Lower leg skin (tissue), 3 donors: ENCODE data around the gene ARHGAP10.

ENCODE experiments used
- POLR2A ChIP-seq, 2 donors: fragments of 450-650 bp; IDR thresholded peaks; one replicate each; pipeline ENCODE4 v1.6.1; 2016 to 2017; ENCODE audit warnings: antibody characterized with exemption in 2 of 2, mild to moderate bottlenecking in 1 of 2, moderate library complexity in 1 of 2
- TF ChIP-seq, protein P1 (sequence below), 3 donors: fragments of 450-650 bp; IDR thresholded peaks; one replicate each; pipeline ENCODE4 v1.5.1; 2016; ENCODE audit warnings: antibody characterized with exemption in 3 of 3, mild to moderate bottlenecking in 3 of 3, moderate library complexity in 2 of 3

DNA sequence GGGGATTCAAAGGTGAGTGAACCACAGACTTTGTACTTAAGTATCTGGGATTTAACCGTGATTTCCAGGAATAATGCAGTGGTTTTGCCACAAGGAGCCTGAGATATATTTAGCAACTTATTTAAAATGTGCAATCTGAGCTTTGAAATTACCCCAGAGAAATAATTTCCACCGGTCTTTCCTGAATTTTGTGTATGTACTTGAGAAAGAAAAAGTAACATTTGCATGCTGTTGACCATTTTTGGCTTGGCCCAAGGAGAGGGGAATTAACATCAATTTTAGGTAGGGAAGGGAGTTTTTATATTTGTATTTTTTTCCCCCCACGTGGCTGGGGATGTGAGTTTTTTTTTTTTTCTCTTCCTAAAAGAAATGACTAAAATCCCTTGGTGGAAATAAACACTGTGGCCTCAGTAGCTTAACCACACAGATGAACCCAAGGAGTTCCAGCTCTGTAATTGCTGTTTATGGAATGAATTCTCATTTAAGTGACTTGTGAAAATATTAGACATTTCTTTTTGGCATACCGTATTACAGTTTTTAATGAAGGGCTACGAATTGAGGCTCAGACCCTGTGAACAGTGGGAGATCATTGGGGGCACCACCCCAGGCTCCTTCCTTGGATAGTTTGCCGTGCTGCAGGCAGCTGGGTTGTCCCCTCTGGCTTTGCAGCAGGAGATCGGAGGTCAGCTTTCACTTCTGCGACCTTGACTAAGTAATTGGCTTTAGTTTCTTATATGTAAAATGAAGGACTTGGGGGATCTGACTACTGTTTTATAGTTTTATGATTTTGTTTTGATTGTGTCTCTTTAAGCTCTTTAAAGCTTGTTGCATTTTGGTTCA lies 116.1 kb downstream of the ARHGAP10 start:
- TF ChIP-seq POLR2A (IDR thresholded peaks at IDR 0.05), result no peak
- TF ChIP-seq, protein P1, sequence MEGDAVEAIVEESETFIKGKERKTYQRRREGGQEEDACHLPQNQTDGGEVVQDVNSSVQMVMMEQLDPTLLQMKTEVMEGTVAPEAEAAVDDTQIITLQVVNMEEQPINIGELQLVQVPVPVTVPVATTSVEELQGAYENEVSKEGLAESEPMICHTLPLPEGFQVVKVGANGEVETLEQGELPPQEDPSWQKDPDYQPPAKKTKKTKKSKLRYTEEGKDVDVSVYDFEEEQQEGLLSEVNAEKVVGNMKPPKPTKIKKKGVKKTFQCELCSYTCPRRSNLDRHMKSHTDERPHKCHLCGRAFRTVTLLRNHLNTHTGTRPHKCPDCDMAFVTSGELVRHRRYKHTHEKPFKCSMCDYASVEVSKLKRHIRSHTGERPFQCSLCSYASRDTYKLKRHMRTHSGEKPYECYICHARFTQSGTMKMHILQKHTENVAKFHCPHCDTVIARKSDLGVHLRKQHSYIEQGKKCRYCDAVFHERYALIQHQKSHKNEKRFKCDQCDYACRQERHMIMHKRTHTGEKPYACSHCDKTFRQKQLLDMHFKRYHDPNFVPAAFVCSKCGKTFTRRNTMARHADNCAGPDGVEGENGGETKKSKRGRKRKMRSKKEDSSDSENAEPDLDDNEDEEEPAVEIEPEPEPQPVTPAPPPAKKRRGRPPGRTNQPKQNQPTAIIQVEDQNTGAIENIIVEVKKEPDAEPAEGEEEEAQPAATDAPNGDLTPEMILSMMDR (IDR thresholded peaks at IDR 0.05), result no peak
